Measurements from ENCODE around the gene STRA8.

The STRA8 gene

GRCh38 chr7:135239263-135239662, 5.6 kb downstream of the STRA8 start:
- no peak for DNase-seq

GRCh38 chr7:135240441-135240840, 6.8 kb downstream of the STRA8 start:
- no peak for DNase-seq

- DNase-seq: no peak
Observed at GRCh38 chr7:135242096-135242684, 8.6 kb downstream of the STRA8 start.

GRCh38 chr7:135245226-135246190, 11.9 kb downstream of the STRA8 start:
- no peak for DNase-seq

- no peak for DNase-seq
Observed at GRCh38 chr7:135246191-135246825, 12.7 kb downstream of the STRA8 start.

GRCh38 chr7:135247746-135248471, 14.3 kb downstream of the STRA8 start:
- no peak for DNase-seq

- DNase-seq: no peak
Observed at GRCh38 chr7:135248546-135248945, 14.9 kb downstream of the STRA8 start.

GRCh38 chr7:135251496-135252391, 18.1 kb downstream of the STRA8 start:
- DNase-seq: no peak

GRCh38 chr7:135253851-135254771, 20.5 kb downstream of the STRA8 start:
- no peak for DNase-seq

- DNase-seq: no peak
Observed at GRCh38 chr7:135257790-135258189, 24.2 kb downstream of the STRA8 start.

- DNase-seq: no peak
Observed at GRCh38 chr7:135258585-135258984, 24.9 kb downstream of the STRA8 start.

- DNase-seq: no peak
Observed at GRCh38 chr7:135259702-135260101, 26.1 kb downstream of the STRA8 start.

- no peak for DNase-seq
Observed at GRCh38 chr7:135260470-135260869, 26.8 kb downstream of the STRA8 start.

GRCh38 chr7:135260930-135261721, 27.5 kb downstream of the STRA8 start:
- no peak for DNase-seq

GRCh38 chr7:135262623-135263320, 29.1 kb downstream of the STRA8 start:
- DNase-seq: no peak

GRCh38 chr7:135263321-135263970, 29.8 kb downstream of the STRA8 start:
- DNase-seq: no peak

GRCh38 chr7:135265637-135266036, 32.0 kb downstream of the STRA8 start:
- no peak for DNase-seq

GRCh38 chr7:135269921-135270320, 36.3 kb downstream of the STRA8 start:
- DNase-seq: no peak
